H1 (cell line): ENCODE data around the gene GNGT2. TPM values are rescaled to one million over a fixed set of nuclear protein-coding genes. Genes with fewer than 3 reads are reported as not detected.

Experiments used
- CTCF ChIA-PET: fragments of 300-600 bp; sonication (Branson Sonifier 250); formaldehyde crosslinking; loops from one replicate; lab custom pipeline; 2021; ENCODE audit not compliant: partially characterized antibody; lab: Charles Lee
- POLR2A ChIA-PET: fragments of 300-600 bp; sonication (Branson Sonifier 250); formaldehyde crosslinking; loops from one replicate; lab custom pipeline; 2021; ENCODE audit warnings: inconsistent platforms; ENCODE audit not compliant: partially characterized antibody; lab: Charles Lee
- DNase-seq, 2 experiments: peaks; one replicate each; pipeline versions ENCODE4 v3.0.0 to v3.0.0-alpha.2; 2010 to 2022; ENCODE audit warnings: low spot score in 2 of 2, low read depth in 1 of 2, mixed read lengths in 1 of 2
- FAIRE-seq: peaks from 2 replicates; lab custom pipeline; 2011; peaks lifted over from hg19 to GRCh38; lab: Jason Lieb, UNC
- H2AFZ ChIP-seq: 2 replicates; pipeline ENCODE4 v1.8.1; 2012; ENCODE audit warnings: low read length, inconsistent platforms
- H2AK5ac ChIP-seq: 2 replicates; pipeline ENCODE4 v1.6.1; 2013; ENCODE audit warnings: low read depth, low read length
- H2BK120ac ChIP-seq: replicated peaks from 2 replicates; pipeline ENCODE3; 2013; ENCODE audit warnings: low read depth, low read length, inconsistent platforms
- H2BK12ac ChIP-seq: 2 replicates; pipeline ENCODE4 v1.6.1; 2013; ENCODE audit warnings: low read depth, low read length
- H2BK15ac ChIP-seq: 2 replicates; pipeline ENCODE4 v1.6.1; 2013; ENCODE audit warnings: low read length
- H2BK20ac ChIP-seq: 2 replicates; pipeline ENCODE4 v1.6.1; 2013; ENCODE audit warnings: low read length
- H2BK5ac ChIP-seq: 2 replicates; pipeline ENCODE4 v1.6.1; 2013; ENCODE audit warnings: low read depth, low read length
- H3K14ac ChIP-seq: 2 replicates; pipeline ENCODE4 v1.6.1; 2013; ENCODE audit warnings: inconsistent platforms; ENCODE audit not compliant: insufficient read length
- H3K18ac ChIP-seq: 2 replicates; pipeline ENCODE4 v1.6.1; 2013; ENCODE audit warnings: low read length; ENCODE audit errors: extremely low read depth
- H3K23ac ChIP-seq: 2 replicates; pipeline ENCODE4 v1.6.1; 2013; ENCODE audit warnings: inconsistent platforms; ENCODE audit not compliant: insufficient read length
- H3K23me2 ChIP-seq: 2 replicates; pipeline ENCODE4 v1.6.1; 2013; ENCODE audit warnings: low read depth, low read length
- H3K27ac ChIP-seq: 2 replicates; pipeline ENCODE4 v1.6.1; 2011; ENCODE audit warnings: low read depth, low read length, inconsistent platforms
- H3K27me3 ChIP-seq, 4 experiments: replicated peaks in 1 of 4; 1 replicate in 1 of 4; 2 replicates in 3 of 4; pipeline versions ENCODE4 v1.6.1 to v1.8.1; 2011 to 2013; ENCODE audit warnings: low read length in 3 of 4, mild to moderate bottlenecking in 3 of 4, inconsistent platforms in 2 of 4, mixed read lengths in 2 of 4, moderate library complexity in 1 of 4; ENCODE audit not compliant: control insufficient read depth in 3 of 4, insufficient read depth in 3 of 4; ENCODE audit errors: extremely low read depth in 1 of 4
- H3K36me3 ChIP-seq, 4 experiments: 2 replicates each; pipeline versions ENCODE4 v1.6.1 to v1.8.1; 2011 to 2013; ENCODE audit warnings: mild to moderate bottlenecking in 4 of 4, low read length in 3 of 4, moderate library complexity in 2 of 4, control low read depth in 1 of 4, inconsistent platforms in 1 of 4; ENCODE audit not compliant: insufficient read depth in 4 of 4, control insufficient read depth in 2 of 4
- H3K4ac ChIP-seq: replicated peaks from 2 replicates; pipeline ENCODE3; 2013; ENCODE audit warnings: low read length, low read depth, mixed read lengths, inconsistent platforms; ENCODE audit not compliant: insufficient read length
- H3K4me1 ChIP-seq, 4 experiments: replicated peaks in 1 of 4; 1 replicate in 1 of 4; 2 replicates in 3 of 4; pipeline versions ENCODE4 v1.6.1 to v1.8.1; 2011 to 2013; ENCODE audit warnings: low read length in 3 of 4, inconsistent platforms in 2 of 4, mixed read lengths in 1 of 4; ENCODE audit not compliant: insufficient read depth in 4 of 4, control insufficient read depth in 3 of 4
- H3K4me2 ChIP-seq, 2 experiments: 2 replicates each; pipeline versions ENCODE4 v1.6.1 to v1.8.1; 2011 to 2013; ENCODE audit warnings: low read depth in 2 of 2, low read length in 2 of 2, control low read depth in 1 of 2, inconsistent platforms in 1 of 2, mild to moderate bottlenecking in 1 of 2; ENCODE audit not compliant: insufficient read depth in 1 of 2
- H3K4me3 ChIP-seq, 4 experiments: fragments of 200-600, 300-600 bp in 1 of 4; sonication (generic), shearing (Covaris generic), sonication (Bioruptor Twin) in 1 of 4; 2 replicates each; pipeline versions ENCODE4 v1.5.1 to v1.8.1; 2011 to 2016; ENCODE audit warnings: low read length in 4 of 4, low read depth in 3 of 4, control low read depth in 2 of 4, inconsistent platforms in 2 of 4, mild to moderate bottlenecking in 2 of 4, mixed read lengths in 1 of 4, moderate library complexity in 1 of 4; ENCODE audit not compliant: insufficient read depth in 2 of 4; ENCODE audit errors: extremely low read depth in 1 of 4
- H3K56ac ChIP-seq: replicated peaks from 2 replicates; pipeline ENCODE3; 2013; ENCODE audit warnings: low read depth, mild to moderate bottlenecking, mixed read lengths, low read length, inconsistent platforms; ENCODE audit not compliant: insufficient read length
- H3K79me1 ChIP-seq: 2 replicates; pipeline ENCODE4 v1.6.1; 2013; ENCODE audit warnings: low read depth, low read length, control low read depth
- H3K79me2 ChIP-seq, 2 experiments: 2 replicates each; pipeline versions ENCODE4 v1.6.1 to v1.8.1; 2012 to 2013; ENCODE audit warnings: low read length in 2 of 2, mild to moderate bottlenecking in 2 of 2, inconsistent platforms in 1 of 2; ENCODE audit not compliant: insufficient read depth in 2 of 2, control insufficient read depth in 1 of 2
- H3K9ac ChIP-seq, 4 experiments: replicated peaks in 1 of 4; 1 replicate in 1 of 4; 2 replicates in 3 of 4; pipeline versions ENCODE4 v1.6.1 to v1.8.1; 2011 to 2013; ENCODE audit warnings: low read depth in 3 of 4, low read length in 3 of 4, control low read depth in 2 of 4, mild to moderate bottlenecking in 2 of 4, moderate library complexity in 2 of 4, inconsistent platforms in 1 of 4; ENCODE audit errors: extremely low read depth in 1 of 4
- H3K9me3 ChIP-seq, 2 experiments: 2 replicates each; pipeline versions ENCODE4 v1.6.1 to v1.8.1; 2012 to 2013; ENCODE audit warnings: mild to moderate bottlenecking in 2 of 2, moderate library complexity in 2 of 2, control low read depth in 1 of 2, inconsistent platforms in 1 of 2, low read depth in 1 of 2, low read length in 1 of 2, mixed read lengths in 1 of 2; ENCODE audit not compliant: insufficient read depth in 2 of 2
- H4K20me1 ChIP-seq, 2 experiments: replicated peaks in 1 of 2; 2 replicates each; pipeline versions ENCODE3 to v1.8.1; 2011 to 2013; ENCODE audit warnings: inconsistent platforms in 2 of 2, low read length in 2 of 2, mild to moderate bottlenecking in 1 of 2; ENCODE audit not compliant: insufficient read depth in 2 of 2, control insufficient read depth in 1 of 2
- H4K5ac ChIP-seq: 2 replicates; pipeline ENCODE4 v1.6.1; 2013; ENCODE audit warnings: low read length, low read depth, mixed read lengths, inconsistent platforms; ENCODE audit not compliant: insufficient read length
- H4K8ac ChIP-seq: 2 replicates; pipeline ENCODE4 v1.8.0; 2013; ENCODE audit warnings: mild to moderate bottlenecking, moderate library complexity, low read length, inconsistent platforms; ENCODE audit not compliant: insufficient read depth; ENCODE audit errors: extremely low read depth
- H4K91ac ChIP-seq: replicated peaks from 2 replicates; pipeline ENCODE3; 2013; ENCODE audit warnings: low read length, mixed read lengths, inconsistent platforms; ENCODE audit not compliant: insufficient read length
- SRF ChIP-seq: IDR thresholded peaks from 2 replicates; pipeline ENCODE4 v1.6.1; 2011; ENCODE audit warnings: mild to moderate bottlenecking, low read depth, low read length, moderate library complexity
- WGBS, 2 experiments: shearing (Covaris generic) in 1 of 2; methylation state at CpG; one replicate each; pipeline versions ENCODE4 v1.1.6 to v1.1.7; 2013 to 2015; ENCODE audit warnings: low lambda C conversion rate in 2 of 2, mixed read lengths in 2 of 2, inconsistent platforms in 1 of 2, low coverage in 1 of 2, missing lambda C conversion rate in 1 of 2; ENCODE audit not compliant: insufficient replicate concordance in 2 of 2, insufficient coverage in 1 of 2, insufficient read length in 1 of 2; ENCODE audit errors: extremely low coverage in 1 of 2, missing lambda C conversion rate in 1 of 2; 5-methylcytosine and 5-hydroxymethylcytosine counted together
- polyA plus RNA-seq, 7 experiments: library from polyadenylated mRNA; depleted of rRNA in 3 of 7; stranded (reverse) in 5 of 7; unstranded in 2 of 7; fragments of >200 nt in 5 of 7; fragments of 200-250 nt in 2 of 7; gene quantifications; 1 replicate in 5 of 7; 2 replicates in 1 of 7; 4 replicates in 1 of 7; pipeline versions ENCODE4 v1.2.1 to v1.2.3, GENCODE V29; 2011 to 2013; ENCODE audit warnings: missing spikeins in 2 of 7, mixed read lengths in 2 of 7
- total RNA-seq: library from RNA; stranded (reverse); fragmentation: NEBNext Ultra II Directional; extraction: Animal tissue kit (Norgen Biotek cat#: 25700); gene quantifications from 2 replicates; pipeline ENCODE4 v1.2.1, GENCODE V29; 2021
- TF ChIP-seq, protein P1 (sequence below), 3 experiments: IDR thresholded peaks; 1 replicate in 2 of 3; 2 replicates in 1 of 3; pipeline versions ENCODE4 v1.5.1 to v1.6.1; 2011; ENCODE audit warnings: low read length in 3 of 3, mild to moderate bottlenecking in 3 of 3, inconsistent platforms in 2 of 3, low read depth in 1 of 3, moderate library complexity in 1 of 3; ENCODE audit not compliant: insufficient read depth in 1 of 3; ENCODE audit errors: control extremely low read depth in 1 of 3

The GNGT2 gene
- total and polyA plus RNA-seq, 2 of the 8 experiments (the other 6 are each of a cell fraction or from before 2014, with no cell fraction given): 1.3 to 1.4 TPM

- peaks cover 13% of the 10 kb centered on the region for H3K23me2 ChIP-seq
- H2BK120ac ChIP-seq: no peak overlapping the region
- POLR2A ChIA-PET: interaction anchor here (1.2 to 3.8 kb wide), 6 partner anchors 8 to 196 kb away, joined by 3 to 13 read pairs (median 6); partner anchors contain the start of gene PHOSPHO1
- no peak overlapping the region for H2AK5ac ChIP-seq
- H3K18ac ChIP-seq: peak overlapping the region; percentile 96; the same call in 1 of the 2 replicates
- CTCF ChIA-PET: interaction anchor here (0.6 to 1.5 kb wide), 7 partner anchors 10 to 99 kb away, joined by 3 to 7 read pairs (median 4); no protein-coding TSS in a partner anchor
- no peak overlapping the region for H4K8ac ChIP-seq
- H2BK20ac ChIP-seq: no peak overlapping the region
- no peaks in the 10 kb centered on the region for H4K20me1 ChIP-seq
- H3K4me2 ChIP-seq: peak overlapping the region; percentile 86 to 99
- no peak for FAIRE-seq
- H3K56ac ChIP-seq: no peak overlapping the region
- H3K4me1 ChIP-seq: peaks cover 0 to 3% (median 1%) of the 10 kb centered on the region in 4 experiments; a peak in 1 of 7 replicates
- H3K27me3 ChIP-seq: no peaks in the 10 kb centered on the region
- no peak overlapping the region; the same call in 1 of the 2 replicates for H2BK15ac ChIP-seq
- no peak overlapping the region for H4K5ac ChIP-seq
- peak overlapping the region; percentile 56 to 88 (median 72); a peak in 6 of 7 replicates for H3K9ac ChIP-seq
- H3K79me2 ChIP-seq: no peaks in the 10 kb centered on the region
- no peaks in the 10 kb centered on the region for H3K9me3 ChIP-seq
- TF ChIP-seq, protein P1, sequence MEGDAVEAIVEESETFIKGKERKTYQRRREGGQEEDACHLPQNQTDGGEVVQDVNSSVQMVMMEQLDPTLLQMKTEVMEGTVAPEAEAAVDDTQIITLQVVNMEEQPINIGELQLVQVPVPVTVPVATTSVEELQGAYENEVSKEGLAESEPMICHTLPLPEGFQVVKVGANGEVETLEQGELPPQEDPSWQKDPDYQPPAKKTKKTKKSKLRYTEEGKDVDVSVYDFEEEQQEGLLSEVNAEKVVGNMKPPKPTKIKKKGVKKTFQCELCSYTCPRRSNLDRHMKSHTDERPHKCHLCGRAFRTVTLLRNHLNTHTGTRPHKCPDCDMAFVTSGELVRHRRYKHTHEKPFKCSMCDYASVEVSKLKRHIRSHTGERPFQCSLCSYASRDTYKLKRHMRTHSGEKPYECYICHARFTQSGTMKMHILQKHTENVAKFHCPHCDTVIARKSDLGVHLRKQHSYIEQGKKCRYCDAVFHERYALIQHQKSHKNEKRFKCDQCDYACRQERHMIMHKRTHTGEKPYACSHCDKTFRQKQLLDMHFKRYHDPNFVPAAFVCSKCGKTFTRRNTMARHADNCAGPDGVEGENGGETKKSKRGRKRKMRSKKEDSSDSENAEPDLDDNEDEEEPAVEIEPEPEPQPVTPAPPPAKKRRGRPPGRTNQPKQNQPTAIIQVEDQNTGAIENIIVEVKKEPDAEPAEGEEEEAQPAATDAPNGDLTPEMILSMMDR (IDR thresholded peaks at IDR 0.05; ENCODE audit: control extremely low read depth in 1 of 3, insufficient read depth in 1 of 3, low read depth in 1 of 3, low read length in 3 of 3): peak in 1 of 3 experiments; percentile 8; a peak in 1 of 4 replicates
- TF ChIP-seq SRF: no peak
- H3K36me3 ChIP-seq: no peaks in the 10 kb centered on the region
- H3K27ac ChIP-seq: peak overlapping the region; percentile 82; the same call in 1 of the 2 replicates
- WGBS, 2 experiments: 10% methylated on average over 8 of the region's 8 CpGs; no CpG with 5 or more reads in 1 of the 2 experiments
- H2AFZ ChIP-seq: peak overlapping the region; percentile 79
- peak overlapping the region; percentile 87 for H4K91ac ChIP-seq
- 0 out of 2 replicates have a peak overlapping the region, but pooled peaks have one; percentile 95 for H2BK5ac ChIP-seq
- H3K14ac ChIP-seq: no peak overlapping the region
- H3K79me1 ChIP-seq: no peaks in the 10 kb centered on the region
- H2BK12ac ChIP-seq: no peak overlapping the region; the same call in 1 of the 2 replicates
- no peak overlapping the region for H3K4ac ChIP-seq
- peak overlapping the region; percentile 78 to 97 (median 95) for H3K4me3 ChIP-seq
- H3K23ac ChIP-seq: no peak overlapping the region
- DNase-seq: no peak
Observed at GRCh38 chr17:49191409-49191916, 18.9 kb downstream of the GNGT2 start.
